HL-60 (cell line): ENCODE results near the gene POLE.

Source experiments
- CTCF ChIP-seq: IDR thresholded peaks from one replicate; pipeline ENCODE4 v1.5.1; 2011; ENCODE audit warnings: low read length, control low read depth, inconsistent platforms; ENCODE audit not compliant: insufficient read depth
- POLR2AphosphoS5 ChIP-seq: IDR thresholded peaks from 2 replicates; pipeline ENCODE4 v1.6.1; 2012; ENCODE audit warnings: low read depth
- SPI1 ChIP-seq: IDR thresholded peaks from 2 replicates; pipeline ENCODE4 v1.6.1; 2012; ENCODE audit warnings: low read depth, mild to moderate bottlenecking, borderline replicate concordance

- TF ChIP-seq CTCF (no peak), SPI1 (no peak), POLR2AphosphoS5 (no peak)
Measured at GRCh38 chr12:132606927-132607326, 80.2 kb downstream of the POLE start.
